ELF-1 (cell line): ENCODE measurements around the gene WARS2.

Experiments
- DNase-seq: peaks from one replicate; pipeline ENCODE4 v3.0.0-alpha.2; 2016; ENCODE audit warnings: low read depth, low spot score

The WARS2 gene

DNA sequence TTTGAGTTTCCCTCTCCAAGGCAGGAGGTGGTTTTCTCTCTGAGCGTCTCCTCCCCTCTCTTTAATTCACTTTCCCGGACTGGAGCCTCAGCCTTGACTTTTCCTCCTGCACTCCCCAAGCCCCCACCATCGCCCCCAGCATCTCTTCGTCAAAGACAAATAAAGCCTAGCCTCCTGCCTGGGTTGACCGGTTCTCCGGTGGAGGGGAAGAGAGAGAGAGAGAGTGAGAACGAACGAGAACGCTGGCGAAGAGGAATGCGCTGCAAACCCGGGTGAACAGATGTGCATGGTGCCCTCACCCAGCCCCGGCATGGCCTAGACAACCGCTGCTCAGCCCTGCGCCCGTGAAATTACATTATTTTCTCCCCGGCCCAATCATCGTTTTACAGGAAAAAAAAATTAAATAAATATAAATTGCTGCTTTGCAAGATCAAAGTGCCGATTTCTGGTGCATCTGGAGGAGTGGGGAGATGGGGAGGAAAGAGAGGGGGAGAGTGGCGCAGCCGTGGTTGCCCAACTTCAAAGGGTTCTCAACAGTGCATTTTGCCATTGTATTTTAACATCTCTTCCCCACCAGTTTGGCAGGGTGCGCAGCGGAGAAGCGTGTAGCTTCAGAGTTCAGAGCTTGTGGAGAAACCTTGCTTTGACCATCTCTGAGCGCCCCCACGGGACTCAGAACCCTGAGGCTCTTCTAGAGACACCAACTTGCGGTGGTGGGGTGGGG, 140.9 kb downstream of the WARS2 start:
- no peak for DNase-seq

GRCh38 chr1:118998171-118998570, 142.3 kb downstream of the WARS2 start:
- no peak for DNase-seq

DNA sequence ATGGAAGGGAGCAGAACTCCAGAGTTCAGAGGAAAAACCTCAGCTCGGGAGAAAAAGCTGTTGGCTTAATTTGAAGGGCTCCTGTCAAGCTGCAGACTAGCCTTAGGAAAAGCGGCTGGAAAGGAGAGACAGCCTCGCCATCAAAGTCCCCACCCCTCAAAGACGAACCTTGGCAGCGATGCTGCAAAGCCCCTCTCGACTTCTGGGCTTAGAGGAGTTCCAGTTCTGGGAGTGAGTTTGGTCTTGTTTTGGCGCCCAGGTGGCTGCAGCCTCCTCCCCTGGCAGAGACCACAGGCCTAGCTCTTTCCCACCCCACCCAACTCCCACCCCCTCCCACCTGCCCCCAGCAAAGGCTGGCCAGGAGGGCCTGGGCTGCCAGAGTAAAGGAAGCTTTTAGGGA, 143.2 kb downstream of the WARS2 start:
- DNase-seq = no peak

DNA sequence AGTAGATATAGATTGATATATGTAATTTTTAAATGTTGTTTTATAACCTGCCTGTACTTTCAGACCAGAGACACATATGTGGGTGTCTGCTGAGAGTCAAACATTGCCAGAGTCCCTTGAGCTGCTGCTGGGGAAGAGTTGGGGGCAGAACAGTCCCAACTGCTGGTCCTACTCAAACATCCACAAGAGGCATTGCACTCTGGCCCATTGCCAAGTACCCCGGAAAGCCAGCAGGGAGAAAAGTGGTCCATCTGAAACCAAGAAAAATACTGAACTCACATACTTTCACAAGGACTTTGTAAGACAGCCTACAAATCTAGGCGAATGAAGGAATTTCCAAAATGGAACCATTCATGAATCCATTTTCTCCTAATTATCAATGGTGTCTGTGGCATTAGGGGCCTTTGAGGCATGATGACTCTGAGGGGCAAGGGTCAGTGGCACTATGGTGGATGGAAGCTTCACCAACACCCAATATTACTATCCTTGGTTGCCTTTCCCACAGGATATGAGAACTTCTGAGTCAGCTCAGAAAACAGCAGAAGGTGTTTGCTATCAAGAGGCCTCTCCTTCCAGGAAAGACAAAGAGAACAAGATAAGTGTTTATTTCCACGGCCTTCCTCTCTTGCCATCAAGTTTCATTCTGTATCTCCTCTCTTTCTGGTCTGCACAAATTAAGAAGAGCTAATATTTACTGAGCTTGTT, 145.0 kb downstream of the WARS2 start:
- DNase-seq = no peak

DNA sequence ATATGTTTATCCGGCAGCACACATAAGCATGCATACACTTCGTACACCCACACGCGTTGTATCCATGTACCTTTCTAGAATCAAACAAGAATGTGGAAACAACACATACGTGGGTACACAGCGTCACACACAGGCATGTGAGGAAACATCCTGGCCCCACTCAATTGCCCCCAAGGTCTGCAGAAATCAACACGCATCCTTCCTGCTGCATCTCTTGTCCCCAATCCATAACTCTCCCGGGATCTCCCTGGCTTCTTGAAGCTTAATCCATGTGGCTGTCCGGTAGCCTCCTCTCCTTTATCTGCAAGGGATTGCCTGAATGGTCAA, 146.8 kb downstream of the WARS2 start:
- no peak for DNase-seq

DNA sequence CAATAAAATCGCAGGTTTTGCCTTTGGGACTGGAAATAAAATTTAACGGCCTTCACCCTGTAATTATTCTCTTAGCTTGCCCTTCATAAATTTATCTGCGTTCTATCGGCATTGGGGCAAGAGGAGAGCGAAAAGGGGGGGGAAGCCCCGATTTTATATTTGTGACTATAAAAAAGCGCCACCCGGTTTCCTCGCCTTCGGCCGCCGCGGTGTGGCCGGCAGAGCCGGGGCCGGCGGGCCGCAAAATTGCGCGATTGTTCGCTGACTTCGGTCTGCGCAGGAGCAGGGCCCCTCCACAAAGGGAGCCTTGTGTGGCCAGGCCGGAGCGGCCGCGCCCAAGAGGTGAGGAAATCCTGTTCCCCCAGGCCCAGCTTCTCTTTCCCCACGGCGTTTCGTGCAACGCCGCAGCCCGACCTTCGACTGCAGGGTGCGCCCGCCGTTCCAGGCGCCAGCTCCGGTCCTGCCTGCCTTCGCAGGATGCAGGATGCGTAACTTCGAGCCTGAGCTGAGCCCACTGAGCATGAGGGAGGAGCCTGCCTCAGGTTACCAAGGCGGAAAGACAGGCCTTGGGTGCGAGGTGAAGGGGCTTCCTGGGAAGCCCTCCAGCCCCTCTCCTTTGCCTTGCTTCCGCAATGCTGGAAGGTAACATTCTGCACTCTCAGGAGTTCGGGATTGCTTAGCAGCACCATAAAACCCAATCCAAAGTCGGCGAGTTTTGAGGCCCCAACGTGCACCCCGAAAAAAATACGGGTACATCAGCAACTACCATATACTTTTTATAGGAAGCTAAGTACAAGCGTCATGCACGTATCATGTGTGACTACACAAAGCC, 147.4 kb downstream of the WARS2 start:
- DNase-seq = peak; percentile 63

DNA sequence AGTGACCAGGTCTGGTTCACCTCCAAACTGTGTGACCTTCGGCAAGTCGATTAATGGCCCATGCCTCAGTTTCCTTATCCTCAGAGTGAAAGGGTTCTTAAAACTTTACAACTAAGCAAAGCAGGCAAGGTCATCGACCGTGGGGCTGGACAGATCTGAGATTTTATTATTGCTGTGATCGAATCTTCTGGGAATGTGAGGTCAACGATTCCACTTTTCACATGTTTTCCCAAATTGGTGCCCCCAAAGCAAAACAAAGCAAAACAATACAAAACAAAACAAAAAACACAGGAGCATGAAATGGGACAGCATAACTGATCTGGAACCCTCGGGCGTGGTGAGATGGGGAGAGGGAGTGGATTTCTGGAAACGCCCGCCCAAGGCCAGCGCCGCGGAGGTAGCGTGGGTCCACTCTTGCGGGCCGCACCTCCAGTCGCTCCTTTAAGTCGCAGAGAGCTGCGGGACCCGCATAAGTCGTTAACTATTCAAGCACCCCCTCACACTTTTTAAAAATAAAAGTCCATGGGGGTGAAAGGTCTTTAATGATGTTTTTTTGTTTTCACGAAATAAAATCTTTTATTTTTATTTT, 148.1 kb downstream of the WARS2 start:
- no peak for DNase-seq

GRCh38 chr1:118991448-118991847, 149.0 kb downstream of the WARS2 start:
- DNase-seq = no peak

DNA sequence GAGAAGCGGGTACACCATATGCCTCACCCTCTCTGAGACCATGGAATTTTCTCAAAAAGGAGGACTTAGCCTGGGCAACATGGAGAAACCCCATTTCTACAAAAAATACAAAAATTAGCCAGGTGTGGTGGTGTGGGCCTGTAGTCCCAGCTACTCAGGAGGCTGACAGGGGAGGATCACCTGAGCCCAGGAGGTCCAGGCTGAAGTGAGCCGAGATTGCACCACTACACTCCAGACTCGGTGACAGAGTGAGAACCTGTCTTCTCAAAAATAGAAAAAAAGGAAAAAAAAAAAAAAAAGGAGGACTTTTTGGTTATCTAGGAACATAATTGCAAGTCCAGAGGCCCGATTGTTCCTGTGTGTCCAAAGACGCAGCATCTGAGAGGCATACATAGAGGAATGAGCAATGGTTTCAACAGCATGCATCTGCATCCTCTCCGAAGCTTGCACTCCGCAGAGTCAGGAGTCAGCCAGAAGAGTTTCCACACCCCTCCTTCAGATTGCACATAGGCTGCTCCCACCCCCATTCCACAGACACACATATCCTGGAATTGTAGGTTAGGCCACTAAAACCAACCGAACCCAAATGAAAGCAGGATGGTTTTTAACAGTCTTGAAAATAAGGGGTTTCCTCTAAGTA, 149.8 kb downstream of the WARS2 start:
- no peak for DNase-seq

DNA sequence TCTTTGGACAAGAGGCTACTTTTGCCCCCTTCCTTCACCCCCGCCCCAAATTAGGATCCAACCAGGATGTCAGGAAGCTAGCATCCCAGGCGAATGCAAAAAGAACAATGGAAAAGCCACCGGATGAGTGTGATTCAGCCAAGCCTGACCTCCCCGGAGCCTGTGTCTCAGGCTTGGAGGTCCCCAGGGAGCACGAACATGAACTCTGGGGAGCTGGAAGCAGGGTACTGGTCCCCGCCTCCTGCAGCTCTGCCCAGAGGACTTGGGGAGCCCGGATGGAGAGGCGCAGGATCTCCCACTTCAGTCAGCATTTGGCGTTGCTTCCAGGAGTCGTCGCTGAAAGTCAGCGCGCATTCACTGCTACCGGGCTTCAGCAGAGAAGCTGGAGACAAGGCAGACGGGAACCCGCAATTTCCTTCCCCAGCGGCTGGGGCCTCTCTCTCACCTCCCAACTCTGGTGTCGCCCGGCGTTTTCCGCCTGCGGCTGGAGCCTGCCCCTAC, 150.5 kb downstream of the WARS2 start:
- peak; percentile 61 for DNase-seq

- DNase-seq = peak; percentile 72
These were observed 151.2 kb downstream of the WARS2 start for GRCh38 chr1:118989006-118989815.

DNA sequence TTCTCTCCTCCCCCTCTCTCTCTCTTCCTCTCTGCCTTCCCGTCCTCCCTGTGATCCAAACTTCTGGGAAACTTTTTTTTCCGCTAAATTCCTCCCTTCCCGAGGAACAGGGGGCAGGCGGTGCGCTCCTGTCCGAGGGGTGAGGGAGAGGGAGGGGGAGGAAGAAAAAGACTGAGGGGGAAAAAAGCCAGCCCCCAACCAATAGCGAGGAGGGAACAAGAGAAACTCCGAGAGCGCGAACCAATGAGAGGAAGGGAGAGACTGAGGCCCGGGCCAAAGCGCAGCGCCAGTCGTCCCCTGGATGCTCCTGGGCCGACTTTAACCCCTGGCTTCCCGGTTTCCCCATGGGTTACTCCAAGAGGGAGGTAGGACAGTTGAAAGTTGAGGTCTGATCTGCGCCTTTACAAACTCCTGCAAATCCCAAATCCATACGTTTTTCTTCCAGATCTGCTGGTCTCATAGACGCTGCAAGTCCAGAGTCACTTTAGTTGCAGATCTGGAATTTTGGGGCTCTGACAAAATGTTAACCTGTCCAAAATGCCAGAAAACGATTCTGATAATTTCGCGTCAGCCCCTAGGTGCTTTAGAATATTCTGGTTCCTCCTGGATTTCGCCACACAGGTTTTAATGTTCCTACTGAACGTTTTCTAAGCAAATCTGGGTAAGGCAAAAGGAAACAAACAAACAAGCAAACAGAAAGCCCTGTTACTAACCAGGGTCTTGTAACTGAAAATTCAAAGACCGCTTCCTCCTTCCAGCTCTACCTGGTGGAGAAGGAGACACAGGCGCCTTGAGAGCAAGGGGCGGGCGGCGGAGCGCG, 152.1 kb downstream of the WARS2 start, which contains the start of gene TBX15:
Gene TBX15 (minus strand): TSS at position 158 of the 820 bp plus-strand sequence. CDS start 548 bp downstream, outside the sequence.
- DNase-seq = peak; percentile 74

- peak; percentile 65 for DNase-seq
These were observed 152.8 kb downstream of the WARS2 start for GRCh38 chr1:118987468-118988185.

GRCh38 chr1:118986555-118987467, 153.6 kb downstream of the WARS2 start:
- DNase-seq = peak; percentile 50

GRCh38 chr1:118985640-118986554, 154.6 kb downstream of the WARS2 start:
- DNase-seq = no peak

- DNase-seq = peak; percentile 51
These were observed 155.5 kb downstream of the WARS2 start for GRCh38 chr1:118984722-118985639.
